GM21526 (cell line): ENCODE data around the gene ARF6.
"Not testable (repeated sequence)": the region's sequence is repeated elsewhere in the genome, so short reads cannot be mapped to it uniquely, and the experiment has no call there.

Experiments
- ATAC-seq: cut with Tn5 transposase; IDR thresholded peaks from one replicate; pipeline ENCODE4 v1.9.1; 2021; ENCODE audit warnings: moderate library complexity; ENCODE audit not compliant: unreplicated experiment, low FRiP score

ARF6 gene

DNA sequence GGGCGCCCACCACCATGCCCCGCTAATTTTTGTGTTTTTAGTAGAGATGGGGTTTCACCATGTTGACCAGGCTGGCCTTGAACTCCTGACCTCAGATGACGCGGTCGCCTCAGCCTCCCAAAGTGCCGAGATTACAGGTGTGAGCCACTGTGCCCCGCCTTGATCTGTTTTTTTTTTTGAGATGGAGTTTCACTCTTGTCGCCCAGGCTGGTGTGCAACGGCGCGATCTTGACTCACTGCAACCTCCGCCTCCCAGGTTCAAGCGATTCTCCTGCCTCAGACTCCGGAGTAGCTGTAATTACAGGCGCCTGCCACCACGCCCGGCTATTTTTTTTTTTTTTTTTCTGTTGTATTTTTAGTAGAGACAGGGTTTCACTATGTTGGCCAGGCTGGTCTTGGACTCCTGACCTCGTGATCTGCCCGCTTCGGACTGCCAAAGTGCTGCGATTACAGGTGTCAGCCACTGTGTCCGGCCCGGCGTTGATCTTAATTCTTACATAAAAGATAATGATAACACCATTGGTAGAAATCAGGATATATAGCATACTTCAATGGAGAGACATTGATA lies 9.9 kb downstream of the ARF6 start:
- not testable (repeated sequence) for ATAC-seq

- no peak for ATAC-seq
These were observed 11.4 kb downstream of the ARF6 start for GRCh38 chr14:49904270-49904669.

DNA sequence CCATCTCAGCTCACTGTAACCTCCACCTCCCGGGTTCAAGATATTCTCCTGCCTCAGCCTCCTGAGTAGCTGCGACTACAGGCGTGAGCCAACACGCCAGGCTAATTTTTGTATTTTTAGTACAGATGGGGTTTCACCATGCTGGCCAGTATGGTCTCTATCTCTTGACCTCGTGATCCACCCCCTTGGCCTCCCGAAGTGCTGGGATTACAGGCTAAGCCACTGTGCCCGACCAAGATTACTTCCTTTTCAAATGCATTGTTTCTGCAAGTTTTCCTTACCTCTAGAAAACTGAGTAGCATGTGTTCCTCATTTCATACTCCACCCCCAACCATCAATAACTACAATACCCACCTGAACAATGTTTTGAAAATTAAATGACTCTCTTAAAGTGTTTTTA lies 13.1 kb downstream of the ARF6 start:
- ATAC-seq, result no peak

GRCh38 chr14:49907186-49907585 lies 14.3 kb downstream of the ARF6 start:
- no peak for ATAC-seq

- ATAC-seq, result no peak
These were observed 15.5 kb downstream of the ARF6 start for GRCh38 chr14:49908433-49908782.

DNA sequence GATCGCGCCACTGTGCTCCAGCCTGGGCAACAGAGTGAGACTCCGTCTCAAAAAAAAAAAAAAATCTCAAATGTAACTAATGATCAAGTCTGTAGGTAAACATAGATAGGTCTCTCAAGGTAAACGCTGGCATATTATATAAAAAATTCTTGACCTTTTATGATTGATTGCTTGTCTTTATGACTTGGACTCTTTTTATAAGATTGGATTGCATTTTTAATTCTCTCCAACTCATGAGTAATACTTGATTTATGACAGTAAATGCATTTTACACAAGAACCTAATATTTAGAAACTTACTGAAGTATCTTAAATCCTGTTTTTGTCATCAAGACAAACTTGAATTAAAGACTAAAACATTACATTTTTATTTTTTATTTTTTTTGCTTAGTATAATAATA lies 16.1 kb downstream of the ARF6 start:
- no peak for ATAC-seq

DNA sequence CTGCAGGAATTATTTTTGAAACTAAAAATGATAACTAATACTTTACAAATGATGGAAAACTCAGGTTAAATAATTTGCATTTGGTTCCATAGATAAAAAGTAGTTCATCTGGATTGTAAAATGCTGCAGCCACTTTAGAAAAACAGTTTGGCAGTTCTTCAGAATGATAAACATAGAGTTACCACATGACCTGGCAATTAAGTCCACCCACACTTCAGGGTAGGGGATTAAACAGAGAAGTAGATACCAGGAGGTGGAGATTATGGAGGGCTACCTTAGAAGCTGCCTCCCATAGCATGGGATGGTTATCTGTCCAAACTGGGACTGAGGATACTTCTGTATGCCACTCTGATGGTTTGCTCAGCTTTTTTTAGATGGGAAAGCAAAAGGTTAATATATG lies 22.2 kb downstream of the ARF6 start:
- no peak for ATAC-seq

GRCh38 chr14:49918706-49919105 lies 25.8 kb downstream of the ARF6 start:
- no peak for ATAC-seq

GRCh38 chr14:49919825-49920659 lies 27.2 kb downstream of the ARF6 start:
- ATAC-seq, result no peak

- ATAC-seq, result no peak
These were observed 28.1 kb downstream of the ARF6 start for GRCh38 chr14:49920935-49921334.

DNA sequence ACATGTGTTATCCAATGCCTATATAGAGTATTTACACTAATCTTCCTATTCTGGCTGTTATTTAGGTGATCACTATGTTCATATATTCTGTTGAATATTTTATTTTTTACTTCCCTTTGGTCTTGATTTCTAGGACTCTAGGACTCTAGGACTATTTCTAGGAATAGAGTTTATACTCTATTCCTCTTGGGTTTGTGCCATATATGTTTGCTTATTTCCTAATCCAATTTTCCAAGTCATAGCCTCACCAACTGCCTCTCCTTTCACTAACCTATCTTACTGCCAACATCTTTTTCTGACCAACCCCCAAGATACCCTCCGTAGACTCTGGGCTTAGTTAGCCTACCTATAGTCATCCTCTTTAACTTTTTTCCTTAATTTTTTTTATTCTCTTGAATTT lies 28.5 kb downstream of the ARF6 start:
- no peak for ATAC-seq

DNA sequence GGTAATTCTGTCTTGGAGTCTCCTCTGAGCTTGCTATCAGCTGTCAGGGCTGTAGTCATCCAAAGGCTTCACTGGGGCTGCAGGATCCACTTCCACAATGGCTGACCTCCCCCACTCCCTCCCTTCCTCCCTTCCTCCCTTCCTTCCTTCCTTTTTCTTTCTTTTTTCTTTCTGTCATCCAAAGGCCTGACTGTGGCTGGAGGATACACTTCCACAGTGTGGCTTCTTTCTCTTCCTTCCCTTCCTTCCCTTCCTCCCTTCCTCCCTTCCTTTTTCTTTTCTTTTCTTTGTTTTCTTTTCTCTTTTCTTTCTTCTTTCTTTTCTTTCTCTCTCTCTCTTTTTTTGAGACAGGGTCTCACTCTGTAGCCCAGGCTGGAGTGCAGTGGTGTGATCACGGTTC lies 30.6 kb downstream of the ARF6 start:
- no peak for ATAC-seq

GRCh38 chr14:49923881-49924280 lies 31.0 kb downstream of the ARF6 start:
- no peak for ATAC-seq

DNA sequence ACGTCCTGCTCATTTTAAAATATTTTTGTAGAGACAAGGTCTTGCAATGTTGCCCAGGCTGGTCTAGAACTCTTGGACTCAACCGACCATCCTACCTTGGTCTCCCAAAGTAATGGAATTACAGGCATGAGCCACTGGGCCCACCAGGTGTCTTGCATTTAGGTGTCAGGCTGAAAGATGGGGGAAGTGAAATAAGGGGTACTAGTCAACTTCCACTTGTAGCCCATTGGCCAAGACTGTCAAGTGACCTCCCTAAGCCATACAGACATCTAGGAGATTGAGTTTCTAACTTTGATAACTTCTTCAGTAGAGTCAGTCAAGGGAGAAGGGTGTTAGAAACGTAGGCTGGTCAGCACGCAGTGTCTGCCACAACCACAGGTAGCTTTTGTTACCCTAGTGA lies 32.0 kb downstream of the ARF6 start:
- no peak for ATAC-seq

DNA sequence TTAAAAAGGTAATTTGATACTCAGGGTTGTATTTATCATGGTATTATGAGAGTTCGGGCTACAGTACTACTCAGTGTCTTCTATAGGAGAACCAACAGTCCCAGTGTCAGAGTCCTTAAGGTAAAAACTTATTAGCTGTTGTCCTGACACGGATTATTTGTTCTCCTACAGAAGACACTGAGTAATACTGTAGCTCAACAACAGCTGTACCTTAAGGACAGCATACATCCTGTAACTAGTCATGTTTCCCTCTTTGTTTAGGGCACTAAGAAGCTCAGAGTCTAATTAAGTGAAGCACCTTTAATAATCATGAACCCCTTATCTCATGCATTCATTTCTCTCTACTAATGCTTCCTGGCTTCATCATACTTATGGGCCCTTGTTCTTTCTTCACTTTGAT lies 33.9 kb downstream of the ARF6 start:
- no peak for ATAC-seq

DNA sequence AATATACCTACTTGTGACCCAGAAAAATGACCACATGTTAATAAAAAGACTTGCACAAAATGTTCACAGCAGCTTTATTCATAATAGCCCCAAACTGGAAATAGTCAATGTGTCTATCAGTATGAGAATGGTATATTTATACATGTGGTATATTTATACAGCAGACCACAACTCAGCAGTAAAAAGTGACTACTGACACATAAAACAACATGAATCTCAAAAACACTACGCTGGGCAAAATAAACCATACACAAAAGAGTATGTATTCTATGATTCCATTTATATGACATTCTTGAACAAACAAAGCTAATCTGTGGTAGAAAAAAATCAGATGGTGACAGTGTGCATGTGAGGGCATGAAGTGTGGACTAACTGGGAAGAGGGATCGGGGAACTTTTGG lies 35.1 kb downstream of the ARF6 start:
- no peak for ATAC-seq

- ATAC-seq, result no peak
These were observed 37.8 kb downstream of the ARF6 start for GRCh38 chr14:49930720-49931119.

DNA sequence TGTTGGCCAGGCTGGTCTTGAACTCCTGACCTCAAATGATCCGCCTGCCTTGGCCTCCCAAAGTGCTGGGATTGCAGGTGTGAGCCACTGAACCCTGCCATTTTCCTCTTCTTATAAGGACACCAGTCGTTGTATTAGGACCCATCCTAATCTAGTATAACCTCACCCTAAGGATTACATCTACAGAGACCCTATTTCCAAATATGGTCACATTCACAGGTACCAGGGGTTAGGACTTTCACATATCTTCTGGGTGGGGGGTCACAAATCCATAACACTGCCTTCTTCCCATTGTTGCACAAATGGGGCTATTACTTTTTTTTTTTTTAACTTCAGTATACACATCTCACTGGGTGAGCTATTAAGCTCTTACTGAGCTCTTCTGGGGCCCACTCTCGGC lies 38.6 kb downstream of the ARF6 start:
- ATAC-seq, result no peak

DNA sequence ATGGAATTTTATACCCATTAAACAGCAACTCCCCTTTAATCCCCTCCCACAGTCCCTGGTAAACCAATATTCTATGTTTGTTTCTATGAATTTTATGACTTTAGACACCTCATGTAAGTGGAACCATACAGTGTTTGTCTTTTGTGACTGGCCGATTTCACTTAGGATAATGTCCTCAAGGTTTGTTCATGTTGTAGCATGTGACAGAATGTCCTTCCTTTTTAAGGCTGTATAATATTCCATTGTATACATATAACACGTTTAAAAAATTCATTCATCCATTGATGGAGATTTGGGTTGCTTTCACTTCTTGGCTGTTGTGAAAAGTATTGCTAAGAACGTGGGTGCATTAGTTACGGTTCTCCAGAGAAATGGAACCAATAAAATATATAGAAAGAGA lies 40.2 kb downstream of the ARF6 start:
- ATAC-seq, result no peak

DNA sequence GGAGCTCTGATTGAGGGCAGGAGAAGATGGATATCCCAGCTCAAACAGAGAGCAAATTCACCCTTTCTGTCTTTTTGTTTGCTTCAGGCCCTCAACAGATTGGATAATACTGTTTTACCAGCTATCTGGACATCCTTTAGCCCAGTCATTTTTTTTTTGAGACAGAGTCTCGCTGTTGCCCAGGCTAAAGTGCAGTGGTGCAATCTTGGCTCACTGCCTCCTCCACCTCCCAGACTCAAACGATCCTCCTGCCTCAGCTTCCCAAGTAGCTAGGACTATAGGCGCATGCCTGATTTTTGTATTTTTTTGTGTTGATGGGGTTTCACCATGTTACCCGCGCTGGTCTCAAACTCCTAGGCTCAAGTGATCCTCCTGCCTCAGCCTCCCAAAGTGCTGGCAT lies 40.8 kb downstream of the ARF6 start:
- no peak for ATAC-seq

GRCh38 chr14:49934646-49935045 lies 41.8 kb downstream of the ARF6 start:
- no peak for ATAC-seq

DNA sequence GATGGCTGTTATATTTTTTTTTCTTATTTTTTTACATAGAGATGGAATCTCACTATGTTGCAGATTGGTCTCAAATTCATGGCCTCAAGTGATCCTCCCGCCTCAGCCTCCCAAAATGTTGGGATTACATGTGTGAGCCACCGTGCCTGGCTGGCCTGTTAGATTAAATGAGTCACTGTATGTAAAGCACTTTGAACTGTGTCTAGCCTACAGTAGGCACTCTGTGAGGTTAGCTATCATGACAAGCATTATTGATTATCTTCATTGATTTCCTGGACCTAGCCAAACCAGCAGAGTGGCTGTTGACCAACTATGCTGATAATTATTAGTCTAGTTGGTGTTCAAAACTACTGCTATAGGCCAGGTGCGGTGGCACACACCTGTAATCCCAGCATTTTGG lies 42.6 kb downstream of the ARF6 start:
- ATAC-seq, result no peak

- ATAC-seq, result not testable (repeated sequence)
These were observed 43.4 kb downstream of the ARF6 start for GRCh38 chr14:49936246-49936645.
